ENCODE measurements around the gene ADAMTS2.

ADAMTS2 gene

DNA sequence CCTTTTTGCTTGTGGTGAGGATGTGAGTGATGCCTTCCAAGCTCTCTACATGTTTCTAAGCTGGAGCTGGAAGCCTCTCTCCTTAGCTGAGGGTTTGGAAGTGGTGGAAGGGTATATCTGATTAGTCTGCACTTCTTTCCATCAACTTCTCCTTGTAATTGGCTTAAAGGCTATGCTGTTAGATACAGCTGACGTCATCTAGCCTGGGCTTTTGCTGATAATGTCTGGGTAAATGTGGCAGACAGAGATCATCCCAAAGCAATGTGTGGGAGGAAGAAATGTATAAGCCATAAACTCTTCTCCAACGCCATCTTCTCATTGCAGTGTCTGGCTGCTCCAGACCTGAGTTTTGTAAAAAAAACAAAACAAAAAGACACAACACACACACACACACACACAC, 255.8 kb downstream of the ADAMTS2 start:
- Histone ChIP-seq H3K9me3 (ENCODE audit: control insufficient read depth, low read depth, low read length) (peaks cover 54% of the 10 kb centered on the region), H3K4me1 (ENCODE audit: control insufficient read depth, low read depth, low read length) (no peaks in the 10 kb centered on the region), H3K36me3 (ENCODE audit: control insufficient read depth, low read depth, low read length) (no peaks in the 10 kb centered on the region), H3K27me3 (ENCODE audit: control insufficient read depth, insufficient read depth, low read length) (no peaks in the 10 kb centered on the region), H3K4me3 (ENCODE audit: low read length) (no peak overlapping the region), H3K9ac (ENCODE audit: low read length) (no peak overlapping the region), H3K27ac (ENCODE audit: low read length) (no peak overlapping the region)

DNA sequence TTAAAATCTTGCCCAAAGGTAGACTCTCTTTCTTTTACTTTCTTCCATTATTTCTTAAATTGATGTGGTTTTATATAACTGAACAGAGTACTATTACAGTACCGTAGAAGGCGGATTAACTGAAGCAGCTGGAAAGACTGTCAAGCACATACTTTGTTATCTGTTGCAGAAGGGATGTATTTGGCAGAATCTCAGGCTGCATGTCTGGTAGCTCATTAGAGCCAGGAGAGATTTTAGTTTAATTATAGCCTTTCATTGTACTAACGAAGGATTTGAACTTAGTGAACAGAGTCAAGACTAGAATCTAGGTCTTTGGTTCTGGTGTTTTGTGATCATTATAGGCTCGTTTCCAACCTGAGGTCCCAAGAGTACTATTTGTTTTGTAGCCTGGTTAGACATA, 264.5 kb downstream of the ADAMTS2 start:
- Histone ChIP-seq H3K9me3 (ENCODE audit: control insufficient read depth, low read depth, low read length) (peaks cover 70% of the 10 kb centered on the region), H3K9ac (ENCODE audit: low read length) (no peak overlapping the region), H3K4me3 (ENCODE audit: low read length) (no peak overlapping the region), H3K27me3 (ENCODE audit: control insufficient read depth, insufficient read depth, low read length) (no peaks in the 10 kb centered on the region), H3K36me3 (ENCODE audit: control insufficient read depth, low read depth, low read length) (peaks cover 3% of the 10 kb centered on the region), H3K27ac (ENCODE audit: low read length) (no peak overlapping the region), H3K4me1 (ENCODE audit: control insufficient read depth, low read depth, low read length) (no peaks in the 10 kb centered on the region)

DNA sequence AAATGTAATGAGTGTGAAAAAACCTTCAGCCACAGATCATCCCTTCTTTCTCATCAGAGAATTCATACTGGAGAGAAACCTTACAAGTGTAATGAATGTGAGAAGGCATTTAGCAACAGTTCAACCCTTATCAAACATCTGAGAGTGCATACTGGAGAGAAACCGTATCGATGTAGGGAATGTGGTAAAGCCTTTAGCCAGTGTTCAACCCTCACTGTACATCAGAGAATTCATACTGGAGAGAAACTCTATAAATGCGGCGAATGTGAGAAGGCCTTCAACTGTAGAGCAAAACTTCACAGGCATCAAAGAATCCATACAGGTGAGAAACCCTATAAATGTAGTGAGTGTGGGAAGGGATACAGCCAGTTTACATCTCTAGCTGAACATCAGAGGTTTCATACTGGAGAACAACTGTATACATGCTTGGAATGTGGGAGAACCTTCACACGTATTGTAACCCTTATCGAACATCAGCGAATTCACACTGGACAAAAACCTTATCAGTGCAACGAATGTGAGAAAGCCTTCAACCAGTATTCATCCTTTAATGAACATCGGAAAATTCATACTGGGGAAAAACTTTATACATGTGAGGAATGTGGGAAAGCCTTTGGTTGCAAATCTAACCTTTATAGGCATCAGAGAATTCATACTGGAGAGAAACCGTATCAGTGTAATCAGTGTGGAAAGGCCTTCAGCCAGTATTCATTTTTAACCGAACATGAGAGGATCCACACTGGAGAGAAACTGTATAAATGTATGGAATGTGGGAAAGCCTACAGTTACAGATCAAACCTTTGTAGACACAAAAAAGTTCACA, 265.9 kb downstream of the ADAMTS2 start:
- H3K9me3 ChIP-seq (ENCODE audit: control insufficient read depth, low read depth, low read length), result peaks cover 63% of the 10 kb centered on the region
- H3K36me3 ChIP-seq (ENCODE audit: control insufficient read depth, low read depth, low read length), result peaks cover 3% of the 10 kb centered on the region
- no peak overlapping the region for H3K9ac ChIP-seq (ENCODE audit: low read length)
- H3K27me3 ChIP-seq (ENCODE audit: control insufficient read depth, insufficient read depth, low read length), result no peaks in the 10 kb centered on the region
- H3K27ac ChIP-seq (ENCODE audit: low read length), result no peak overlapping the region
- no peak overlapping the region for H3K4me3 ChIP-seq (ENCODE audit: low read length)
- no peaks in the 10 kb centered on the region for H3K4me1 ChIP-seq (ENCODE audit: control insufficient read depth, low read depth, low read length)

DNA sequence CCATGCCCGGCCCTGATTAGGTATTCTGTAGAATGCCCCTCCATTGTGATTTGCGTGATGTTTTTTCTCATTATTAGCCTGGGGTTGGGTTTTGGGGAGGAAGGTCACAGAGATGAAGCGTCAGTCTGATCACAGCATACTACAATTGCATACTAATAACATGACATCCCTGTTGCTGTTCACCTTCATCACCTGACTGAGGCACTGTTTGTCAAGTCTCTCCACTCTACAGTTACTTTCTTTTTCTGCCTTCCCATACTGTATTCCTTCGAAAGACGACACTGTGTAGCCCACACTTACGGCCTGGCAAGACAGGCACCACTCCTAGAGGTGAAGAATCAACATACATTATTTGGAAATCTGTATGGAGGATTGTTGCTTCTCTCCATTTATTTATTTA, 279.6 kb downstream of the ADAMTS2 start:
- Histone ChIP-seq H3K27me3 (ENCODE audit: control insufficient read depth, insufficient read depth, low read length) (no peaks in the 10 kb centered on the region), H3K9ac (ENCODE audit: low read length) (no peak overlapping the region), H3K9me3 (ENCODE audit: control insufficient read depth, low read depth, low read length) (peaks cover 58% of the 10 kb centered on the region), H3K4me1 (ENCODE audit: control insufficient read depth, low read depth, low read length) (no peaks in the 10 kb centered on the region), H3K27ac (ENCODE audit: low read length) (no peak overlapping the region), H3K4me3 (ENCODE audit: low read length) (no peak overlapping the region), H3K36me3 (ENCODE audit: control insufficient read depth, low read depth, low read length) (no peaks in the 10 kb centered on the region)

DNA sequence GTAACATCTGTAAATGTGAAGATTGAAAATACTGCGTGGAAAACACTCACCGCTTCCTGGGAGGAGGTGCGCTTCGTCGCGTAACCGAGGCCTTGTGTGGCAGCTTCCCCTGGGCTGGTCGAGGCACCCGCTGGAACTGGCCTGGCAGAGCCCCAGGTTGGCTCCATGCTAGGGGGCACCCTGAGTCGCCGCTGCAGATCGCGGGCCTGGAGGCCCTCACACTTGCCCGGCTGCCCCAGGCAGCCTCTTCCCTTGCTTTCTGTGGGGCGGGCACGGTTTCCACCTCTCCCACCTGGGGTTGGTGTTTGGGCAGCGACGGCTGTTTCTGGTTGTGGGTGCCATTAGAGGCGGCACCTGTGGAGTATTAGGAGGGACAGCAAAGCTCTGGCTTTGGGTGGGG, 284.2 kb downstream of the ADAMTS2 start:
- Histone ChIP-seq H3K9me3 (ENCODE audit: control insufficient read depth, low read depth, low read length) (peaks cover 29% of the 10 kb centered on the region), H3K4me1 (ENCODE audit: control insufficient read depth, low read depth, low read length) (no peaks in the 10 kb centered on the region), H3K27me3 (ENCODE audit: control insufficient read depth, insufficient read depth, low read length) (no peaks in the 10 kb centered on the region), H3K9ac (ENCODE audit: low read length) (no peak overlapping the region), H3K27ac (ENCODE audit: low read length) (no peak overlapping the region), H3K36me3 (ENCODE audit: control insufficient read depth, low read depth, low read length) (no peaks in the 10 kb centered on the region), H3K4me3 (ENCODE audit: low read length) (peak overlapping the region; percentile 46)

Data from iPS-18a (cell line).